PC-9 (cell line): ENCODE results near the gene DET1.
"Not testable (repeated sequence)": the region's sequence is repeated elsewhere in the genome, so short reads cannot be mapped to it uniquely, and the experiment has no call there.

Source experiments
- EZH2 ChIP-seq: fragments of 200-600 bp; sonication (generic); IDR thresholded peaks from 2 replicates; pipeline ENCODE4 v1.8.0; 2017; ENCODE audit warnings: antibody characterized with exemption, low read depth
- TF ChIP-seq, protein P1 (sequence below): fragments of 200-600 bp; sonication (generic); conservative IDR thresholded peaks from 2 replicates; pipeline ENCODE4 v1.6.1; 2017; ENCODE audit warnings: mixed run types, antibody characterized with exemption, mild to moderate bottlenecking, moderate library complexity

- TF ChIP-seq, protein P1, sequence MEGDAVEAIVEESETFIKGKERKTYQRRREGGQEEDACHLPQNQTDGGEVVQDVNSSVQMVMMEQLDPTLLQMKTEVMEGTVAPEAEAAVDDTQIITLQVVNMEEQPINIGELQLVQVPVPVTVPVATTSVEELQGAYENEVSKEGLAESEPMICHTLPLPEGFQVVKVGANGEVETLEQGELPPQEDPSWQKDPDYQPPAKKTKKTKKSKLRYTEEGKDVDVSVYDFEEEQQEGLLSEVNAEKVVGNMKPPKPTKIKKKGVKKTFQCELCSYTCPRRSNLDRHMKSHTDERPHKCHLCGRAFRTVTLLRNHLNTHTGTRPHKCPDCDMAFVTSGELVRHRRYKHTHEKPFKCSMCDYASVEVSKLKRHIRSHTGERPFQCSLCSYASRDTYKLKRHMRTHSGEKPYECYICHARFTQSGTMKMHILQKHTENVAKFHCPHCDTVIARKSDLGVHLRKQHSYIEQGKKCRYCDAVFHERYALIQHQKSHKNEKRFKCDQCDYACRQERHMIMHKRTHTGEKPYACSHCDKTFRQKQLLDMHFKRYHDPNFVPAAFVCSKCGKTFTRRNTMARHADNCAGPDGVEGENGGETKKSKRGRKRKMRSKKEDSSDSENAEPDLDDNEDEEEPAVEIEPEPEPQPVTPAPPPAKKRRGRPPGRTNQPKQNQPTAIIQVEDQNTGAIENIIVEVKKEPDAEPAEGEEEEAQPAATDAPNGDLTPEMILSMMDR: not testable (repeated sequence)
- not testable (repeated sequence) for TF ChIP-seq EZH2
Observed at GRCh38 chr15:88559565-88559964, 13.1 kb upstream of the DET1 start.
